Ishikawa (cell line): ENCODE data around the gene PRPF31.

Experiments
- CEBPB ChIP-seq: IDR thresholded peaks from 2 replicates; pipeline ENCODE4 v1.6.1; 2012
- EP300 ChIP-seq: IDR thresholded peaks from 2 replicates; pipeline ENCODE4 v1.6.1; 2012; ENCODE audit warnings: borderline replicate concordance
- RAD21 ChIP-seq: IDR thresholded peaks from 2 replicates; pipeline ENCODE4 v1.6.1; 2012; ENCODE audit warnings: low read depth
- REST ChIP-seq: IDR thresholded peaks from 2 replicates; pipeline ENCODE4 v1.6.1; 2012; ENCODE audit warnings: low read depth, mild to moderate bottlenecking
- YY1 ChIP-seq: IDR thresholded peaks from 2 replicates; pipeline ENCODE4 v1.6.1; 2012; ENCODE audit warnings: low read depth

GRCh38 chr19:54096617-54097106 is 18.9 kb upstream of the PRPF31 start:
- TF ChIP-seq CEBPB (no peak), YY1 (no peak), EP300 (no peak), REST (no peak), RAD21 (no peak)
